Panc1 (cell line): ENCODE results near the gene STAP2.

ENCODE experiments used
- TF ChIP-seq, protein P1 (sequence below), 2 experiments: IDR thresholded peaks; 2 replicates each; pipeline ENCODE4 v1.6.1; 2011 to 2012; ENCODE audit warnings: low read depth in 2 of 2, control low read depth in 1 of 2, low read length in 1 of 2, mild to moderate bottlenecking in 1 of 2, moderate library complexity in 1 of 2; ENCODE audit not compliant: insufficient read depth in 1 of 2
- TF ChIP-seq, protein P2 (sequence below): fragments of 450-650 bp; IDR thresholded peaks from 2 replicates; pipeline ENCODE4 v1.5.1; 2017; ENCODE audit warnings: mild to moderate bottlenecking

DNA sequence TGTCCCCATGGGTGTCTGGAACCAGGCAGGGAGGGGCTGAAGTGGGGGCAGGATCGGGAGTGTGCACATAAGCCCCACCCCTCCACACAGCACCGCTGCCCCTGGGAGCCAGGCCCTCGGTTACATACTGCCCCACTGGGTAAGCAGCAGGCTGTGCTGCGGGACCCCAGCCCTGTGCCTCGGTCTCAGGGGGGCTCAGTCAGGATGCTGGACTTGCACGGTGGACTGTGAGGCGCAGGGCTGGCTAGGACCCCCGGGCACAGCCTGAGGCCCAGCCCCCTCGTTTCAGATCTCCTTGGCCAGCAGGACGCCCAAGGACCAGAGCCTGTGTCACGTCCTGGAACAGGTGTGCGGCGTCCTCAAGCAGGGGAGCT, 21.0 kb upstream of the STAP2 start:
- TF ChIP-seq, protein P1, sequence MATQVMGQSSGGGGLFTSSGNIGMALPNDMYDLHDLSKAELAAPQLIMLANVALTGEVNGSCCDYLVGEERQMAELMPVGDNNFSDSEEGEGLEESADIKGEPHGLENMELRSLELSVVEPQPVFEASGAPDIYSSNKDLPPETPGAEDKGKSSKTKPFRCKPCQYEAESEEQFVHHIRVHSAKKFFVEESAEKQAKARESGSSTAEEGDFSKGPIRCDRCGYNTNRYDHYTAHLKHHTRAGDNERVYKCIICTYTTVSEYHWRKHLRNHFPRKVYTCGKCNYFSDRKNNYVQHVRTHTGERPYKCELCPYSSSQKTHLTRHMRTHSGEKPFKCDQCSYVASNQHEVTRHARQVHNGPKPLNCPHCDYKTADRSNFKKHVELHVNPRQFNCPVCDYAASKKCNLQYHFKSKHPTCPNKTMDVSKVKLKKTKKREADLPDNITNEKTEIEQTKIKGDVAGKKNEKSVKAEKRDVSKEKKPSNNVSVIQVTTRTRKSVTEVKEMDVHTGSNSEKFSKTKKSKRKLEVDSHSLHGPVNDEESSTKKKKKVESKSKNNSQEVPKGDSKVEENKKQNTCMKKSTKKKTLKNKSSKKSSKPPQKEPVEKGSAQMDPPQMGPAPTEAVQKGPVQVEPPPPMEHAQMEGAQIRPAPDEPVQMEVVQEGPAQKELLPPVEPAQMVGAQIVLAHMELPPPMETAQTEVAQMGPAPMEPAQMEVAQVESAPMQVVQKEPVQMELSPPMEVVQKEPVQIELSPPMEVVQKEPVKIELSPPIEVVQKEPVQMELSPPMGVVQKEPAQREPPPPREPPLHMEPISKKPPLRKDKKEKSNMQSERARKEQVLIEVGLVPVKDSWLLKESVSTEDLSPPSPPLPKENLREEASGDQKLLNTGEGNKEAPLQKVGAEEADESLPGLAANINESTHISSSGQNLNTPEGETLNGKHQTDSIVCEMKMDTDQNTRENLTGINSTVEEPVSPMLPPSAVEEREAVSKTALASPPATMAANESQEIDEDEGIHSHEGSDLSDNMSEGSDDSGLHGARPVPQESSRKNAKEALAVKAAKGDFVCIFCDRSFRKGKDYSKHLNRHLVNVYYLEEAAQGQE (IDR thresholded peaks at IDR 0.05; ENCODE audit: insufficient read depth in 1 of 2, low read depth in 2 of 2, low read length in 1 of 2), result no peak
- TF ChIP-seq, protein P2, sequence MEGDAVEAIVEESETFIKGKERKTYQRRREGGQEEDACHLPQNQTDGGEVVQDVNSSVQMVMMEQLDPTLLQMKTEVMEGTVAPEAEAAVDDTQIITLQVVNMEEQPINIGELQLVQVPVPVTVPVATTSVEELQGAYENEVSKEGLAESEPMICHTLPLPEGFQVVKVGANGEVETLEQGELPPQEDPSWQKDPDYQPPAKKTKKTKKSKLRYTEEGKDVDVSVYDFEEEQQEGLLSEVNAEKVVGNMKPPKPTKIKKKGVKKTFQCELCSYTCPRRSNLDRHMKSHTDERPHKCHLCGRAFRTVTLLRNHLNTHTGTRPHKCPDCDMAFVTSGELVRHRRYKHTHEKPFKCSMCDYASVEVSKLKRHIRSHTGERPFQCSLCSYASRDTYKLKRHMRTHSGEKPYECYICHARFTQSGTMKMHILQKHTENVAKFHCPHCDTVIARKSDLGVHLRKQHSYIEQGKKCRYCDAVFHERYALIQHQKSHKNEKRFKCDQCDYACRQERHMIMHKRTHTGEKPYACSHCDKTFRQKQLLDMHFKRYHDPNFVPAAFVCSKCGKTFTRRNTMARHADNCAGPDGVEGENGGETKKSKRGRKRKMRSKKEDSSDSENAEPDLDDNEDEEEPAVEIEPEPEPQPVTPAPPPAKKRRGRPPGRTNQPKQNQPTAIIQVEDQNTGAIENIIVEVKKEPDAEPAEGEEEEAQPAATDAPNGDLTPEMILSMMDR, result no peak
